ENCODE results near the gene PRR33.

The PRR33 gene

DNA sequence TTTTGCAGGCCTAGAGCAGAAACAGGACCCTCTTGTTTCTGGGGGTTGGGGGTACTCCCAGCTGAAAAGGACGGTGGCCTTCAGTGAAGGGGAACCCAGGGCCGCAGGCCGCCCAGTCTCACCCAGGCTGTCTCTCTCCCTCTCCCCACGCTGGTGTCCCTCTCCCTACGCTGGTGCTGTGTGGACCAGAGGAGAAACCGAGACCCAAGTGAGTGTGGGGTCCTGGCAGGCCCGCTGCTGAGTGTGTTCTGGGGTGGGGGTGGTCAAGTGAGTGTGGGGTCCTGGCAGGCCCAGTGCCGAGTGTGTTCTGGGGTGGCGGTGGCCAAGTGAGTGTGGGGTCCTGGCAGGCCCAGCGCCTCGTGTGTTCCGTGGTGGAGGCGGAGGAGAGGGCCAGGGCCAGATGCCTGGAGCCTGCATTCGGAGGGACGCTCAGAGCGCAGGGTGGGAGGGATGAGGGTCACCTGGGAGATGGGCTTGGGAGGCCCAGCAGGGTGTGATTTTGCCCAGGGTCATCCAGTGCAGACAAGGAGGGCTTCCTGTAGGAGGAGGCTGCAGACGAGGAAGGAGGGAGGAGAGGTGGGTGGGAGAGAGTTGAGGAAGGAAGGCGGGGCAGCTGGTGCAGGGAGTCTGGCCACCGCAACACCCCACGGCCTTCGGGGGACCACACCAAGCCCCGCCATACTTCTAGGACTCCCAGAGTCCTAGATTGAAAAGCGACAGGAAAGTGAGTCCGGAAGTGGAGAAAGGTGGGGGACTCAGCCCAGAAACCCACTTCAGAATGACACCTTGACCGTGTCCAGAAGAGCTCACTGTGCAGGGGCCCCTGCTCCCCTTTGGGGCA lies 38.1 kb upstream of the PRR33 start:
- H3K36me3 ChIP-seq (ENCODE audit: control insufficient read depth, insufficient read depth, low read length): no peaks in the 10 kb centered on the region
- TF ChIP-seq, protein P1, sequence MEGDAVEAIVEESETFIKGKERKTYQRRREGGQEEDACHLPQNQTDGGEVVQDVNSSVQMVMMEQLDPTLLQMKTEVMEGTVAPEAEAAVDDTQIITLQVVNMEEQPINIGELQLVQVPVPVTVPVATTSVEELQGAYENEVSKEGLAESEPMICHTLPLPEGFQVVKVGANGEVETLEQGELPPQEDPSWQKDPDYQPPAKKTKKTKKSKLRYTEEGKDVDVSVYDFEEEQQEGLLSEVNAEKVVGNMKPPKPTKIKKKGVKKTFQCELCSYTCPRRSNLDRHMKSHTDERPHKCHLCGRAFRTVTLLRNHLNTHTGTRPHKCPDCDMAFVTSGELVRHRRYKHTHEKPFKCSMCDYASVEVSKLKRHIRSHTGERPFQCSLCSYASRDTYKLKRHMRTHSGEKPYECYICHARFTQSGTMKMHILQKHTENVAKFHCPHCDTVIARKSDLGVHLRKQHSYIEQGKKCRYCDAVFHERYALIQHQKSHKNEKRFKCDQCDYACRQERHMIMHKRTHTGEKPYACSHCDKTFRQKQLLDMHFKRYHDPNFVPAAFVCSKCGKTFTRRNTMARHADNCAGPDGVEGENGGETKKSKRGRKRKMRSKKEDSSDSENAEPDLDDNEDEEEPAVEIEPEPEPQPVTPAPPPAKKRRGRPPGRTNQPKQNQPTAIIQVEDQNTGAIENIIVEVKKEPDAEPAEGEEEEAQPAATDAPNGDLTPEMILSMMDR (IDR thresholded peaks at IDR 0.05; ENCODE audit: insufficient read depth, low read length, poor library complexity, severe bottlenecking): no peak
- no peak overlapping the region for H3K4me3 ChIP-seq (replicated peaks; ENCODE audit: low read depth, low read length)
- H3K27me3 ChIP-seq (replicated peaks; ENCODE audit: control insufficient read depth, insufficient read depth, low read length): no peaks in the 10 kb centered on the region; the same call in 1 of the 2 replicates
- DNase-seq (ENCODE audit: extremely low read depth, insufficient read length): no peak

GRCh38 chr11:1928891-1929541 lies 37.3 kb upstream of the PRR33 start:
- H3K27me3 ChIP-seq (replicated peaks; ENCODE audit: control insufficient read depth, insufficient read depth, low read length): no peaks in the 10 kb centered on the region; the same call in 1 of the 2 replicates
- H3K36me3 ChIP-seq (ENCODE audit: control insufficient read depth, insufficient read depth, low read length): no peaks in the 10 kb centered on the region
- no peak for DNase-seq (ENCODE audit: extremely low read depth, insufficient read length)
- H3K4me3 ChIP-seq (replicated peaks; ENCODE audit: low read depth, low read length): no peak overlapping the region
- TF ChIP-seq, protein P1 (IDR thresholded peaks at IDR 0.05; ENCODE audit: insufficient read depth, low read length, poor library complexity, severe bottlenecking): no peak

DNA sequence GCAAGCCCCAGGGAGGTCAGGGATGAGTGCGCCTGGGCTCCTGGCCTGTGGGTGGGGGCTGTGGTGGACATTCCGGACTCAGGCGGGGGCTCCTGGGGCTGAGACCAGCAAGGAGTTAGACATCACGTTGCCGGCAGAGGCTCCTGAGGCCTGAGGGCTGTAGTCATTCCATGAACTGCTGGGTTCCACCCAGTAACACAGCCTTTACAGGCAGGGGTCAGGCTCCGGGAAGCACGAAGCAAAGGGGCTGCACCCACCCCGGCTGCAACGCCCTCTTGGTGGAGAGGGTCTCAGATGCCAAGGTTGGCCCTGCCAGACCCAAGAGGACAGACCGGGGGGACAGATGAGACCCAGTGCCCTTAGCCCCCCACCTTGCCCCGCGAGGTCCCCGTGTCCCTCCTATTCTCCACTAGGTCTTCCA lies 36.8 kb upstream of the PRR33 start:
- H3K36me3 ChIP-seq (ENCODE audit: control insufficient read depth, insufficient read depth, low read length): no peaks in the 10 kb centered on the region
- H3K27me3 ChIP-seq (replicated peaks; ENCODE audit: control insufficient read depth, insufficient read depth, low read length): no peaks in the 10 kb centered on the region; the same call in 1 of the 2 replicates
- no peak overlapping the region for H3K4me3 ChIP-seq (replicated peaks; ENCODE audit: low read depth, low read length)
- no peak for DNase-seq (ENCODE audit: extremely low read depth, insufficient read length)
- TF ChIP-seq, protein P1 (IDR thresholded peaks at IDR 0.05; ENCODE audit: insufficient read depth, low read length, poor library complexity, severe bottlenecking): no peak

- H3K27me3 ChIP-seq (replicated peaks; ENCODE audit: control insufficient read depth, insufficient read depth, low read length): no peaks in the 10 kb centered on the region; the same call in 1 of the 2 replicates
- TF ChIP-seq, protein P1 (IDR thresholded peaks at IDR 0.05; ENCODE audit: insufficient read depth, low read length, poor library complexity, severe bottlenecking): no peak
- H3K4me3 ChIP-seq (replicated peaks; ENCODE audit: low read depth, low read length): no peak overlapping the region
- DNase-seq (ENCODE audit: extremely low read depth, insufficient read length): no peak
- no peaks in the 10 kb centered on the region for H3K36me3 ChIP-seq (ENCODE audit: control insufficient read depth, insufficient read depth, low read length)
Measured at GRCh38 chr11:1927848-1928469, 36.3 kb upstream of the PRR33 start.

DNA sequence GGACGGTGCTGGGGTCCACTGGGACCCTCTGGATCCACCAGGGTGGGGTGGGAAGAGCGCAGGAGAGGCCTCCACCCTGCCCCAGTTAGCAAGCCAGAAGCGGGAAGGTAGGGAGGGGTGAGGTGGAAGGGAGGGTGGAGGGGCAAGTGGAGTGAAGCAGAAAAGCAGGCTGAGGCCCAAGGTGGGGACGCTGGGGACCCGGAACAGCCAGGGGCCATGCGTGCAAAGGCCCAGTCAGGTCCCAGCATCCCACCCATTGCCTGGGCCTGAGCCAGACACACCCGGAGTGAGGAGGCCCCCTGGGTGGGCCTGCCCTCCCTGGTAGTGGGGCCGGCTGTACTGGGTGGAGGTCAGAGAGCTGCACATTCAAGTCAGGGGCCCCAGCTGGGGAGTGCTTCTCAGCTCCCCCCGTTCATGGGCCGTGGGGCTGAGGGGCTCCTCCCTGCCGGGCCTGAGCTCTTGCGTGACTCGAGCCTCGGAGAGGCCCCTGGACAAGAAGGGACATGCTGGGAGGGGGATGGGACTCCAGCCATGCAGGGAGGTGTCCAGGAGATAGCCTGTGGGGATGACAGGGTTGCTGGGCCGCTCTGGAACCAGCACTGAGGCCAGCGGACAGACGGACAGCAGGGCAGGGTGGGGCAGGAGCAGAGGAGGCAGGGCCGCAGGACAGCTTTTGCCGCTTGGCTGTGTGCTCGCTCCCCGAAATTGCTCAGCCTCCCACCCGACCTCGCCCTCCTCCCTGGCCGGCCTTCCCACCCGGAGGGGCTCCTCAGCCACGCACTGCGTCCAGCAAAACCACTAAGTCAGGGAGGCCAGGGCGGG lies 35.5 kb upstream of the PRR33 start:
- H3K4me3 ChIP-seq (replicated peaks; ENCODE audit: low read depth, low read length): no peak overlapping the region
- H3K27me3 ChIP-seq (replicated peaks; ENCODE audit: control insufficient read depth, insufficient read depth, low read length): no peaks in the 10 kb centered on the region; the same call in 1 of the 2 replicates
- TF ChIP-seq, protein P1 (IDR thresholded peaks at IDR 0.05; ENCODE audit: insufficient read depth, low read length, poor library complexity, severe bottlenecking): no peak
- H3K36me3 ChIP-seq (ENCODE audit: control insufficient read depth, insufficient read depth, low read length): no peaks in the 10 kb centered on the region
- no peak for DNase-seq (ENCODE audit: extremely low read depth, insufficient read length)

Data from GM06990 (cell line).